NCI-H2227 (cell line): ENCODE measurements around the gene ZNF282.
A peak's percentile ranks its signal among the peaks of the same experiment; 100 is the strongest.
"Not testable (repeated sequence)": the region's sequence is repeated elsewhere in the genome, so short reads cannot be mapped to it uniquely, and the experiment has no call there.

ENCODE experiments used
- DNase-seq: peaks from one replicate; lab custom pipeline; 2025; ENCODE audit not compliant: unreplicated experiment; lab: John Stamatoyannopoulos, UW

The ZNF282 gene

GRCh38 chr7:149223176-149223575, 27.8 kb downstream of the ZNF282 start:
- DNase-seq: no peak

DNA sequence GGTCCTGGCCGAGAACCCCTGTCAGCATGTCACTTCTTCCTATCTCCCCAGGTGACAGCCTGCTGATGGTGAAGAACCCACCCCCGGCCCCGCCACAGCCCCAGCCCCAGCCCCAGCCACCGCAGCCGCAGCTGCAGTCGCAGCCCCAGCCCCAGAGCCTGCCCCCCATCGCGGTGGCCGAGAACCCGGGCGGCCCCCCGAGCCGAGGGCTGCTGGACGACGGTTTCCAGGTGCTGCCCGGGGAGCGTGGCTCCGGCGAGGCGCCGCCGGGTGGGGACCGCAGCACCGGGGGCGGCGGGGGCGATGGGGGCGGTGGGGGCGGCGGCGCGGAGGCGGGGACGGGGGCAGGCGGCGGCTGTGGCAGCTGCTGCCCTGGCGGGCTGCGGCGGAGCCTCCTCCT, 28.4 kb downstream of the ZNF282 start:
- DNase-seq: no peak

GRCh38 chr7:149224352-149224751, 29.0 kb downstream of the ZNF282 start:
- no peak for DNase-seq

DNA sequence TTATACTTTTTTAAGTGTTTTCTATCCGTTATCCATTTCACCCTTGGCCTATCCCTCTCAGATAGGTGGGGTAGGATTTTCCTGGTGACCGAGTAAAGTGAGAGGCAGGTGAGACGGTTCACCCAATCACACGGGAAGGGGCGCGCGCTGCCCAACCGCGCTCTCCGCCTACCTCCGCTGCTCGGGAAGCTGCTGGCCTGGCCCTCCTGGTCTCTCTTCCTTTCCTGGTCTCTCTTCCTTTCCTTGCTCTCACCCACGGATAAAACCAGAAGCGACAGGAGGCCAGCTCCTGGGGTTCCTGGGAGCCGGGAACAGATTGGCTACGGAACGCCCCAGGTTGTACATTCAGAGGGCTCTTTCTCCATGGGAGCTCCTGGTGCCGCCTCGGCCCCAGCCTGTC, 29.8 kb downstream of the ZNF282 start:
- no peak for DNase-seq

GRCh38 chr7:149225656-149226055, 30.3 kb downstream of the ZNF282 start:
- DNase-seq: no peak

GRCh38 chr7:149226366-149226765, 31.0 kb downstream of the ZNF282 start:
- not testable (repeated sequence) for DNase-seq

GRCh38 chr7:149226840-149227494, 31.6 kb downstream of the ZNF282 start:
- no peak for DNase-seq

GRCh38 chr7:149228831-149229471, 33.6 kb downstream of the ZNF282 start:
- DNase-seq: no peak

DNA sequence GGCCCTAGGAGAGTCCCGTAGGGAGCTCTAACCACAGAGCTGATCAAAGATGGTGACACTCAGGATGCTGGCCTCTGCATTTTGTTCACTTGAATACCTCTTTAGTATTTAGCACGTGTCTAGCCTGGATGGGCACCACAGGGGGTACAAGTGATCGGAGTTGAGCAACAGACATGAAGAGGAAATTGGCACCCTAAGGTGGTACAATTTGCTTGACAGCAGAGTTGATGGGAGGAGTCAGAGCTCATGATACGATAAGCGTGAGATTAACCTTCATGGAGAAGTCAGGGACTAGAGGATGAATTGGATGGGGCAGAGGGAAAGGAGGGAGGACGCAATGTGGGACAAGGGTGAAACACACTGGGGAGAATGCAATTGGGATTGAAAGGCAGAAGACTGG, 34.2 kb downstream of the ZNF282 start:
- DNase-seq: peak; percentile 33

- no peak for DNase-seq
These were observed 37.0 kb downstream of the ZNF282 start for GRCh38 chr7:149232362-149232761.

DNA sequence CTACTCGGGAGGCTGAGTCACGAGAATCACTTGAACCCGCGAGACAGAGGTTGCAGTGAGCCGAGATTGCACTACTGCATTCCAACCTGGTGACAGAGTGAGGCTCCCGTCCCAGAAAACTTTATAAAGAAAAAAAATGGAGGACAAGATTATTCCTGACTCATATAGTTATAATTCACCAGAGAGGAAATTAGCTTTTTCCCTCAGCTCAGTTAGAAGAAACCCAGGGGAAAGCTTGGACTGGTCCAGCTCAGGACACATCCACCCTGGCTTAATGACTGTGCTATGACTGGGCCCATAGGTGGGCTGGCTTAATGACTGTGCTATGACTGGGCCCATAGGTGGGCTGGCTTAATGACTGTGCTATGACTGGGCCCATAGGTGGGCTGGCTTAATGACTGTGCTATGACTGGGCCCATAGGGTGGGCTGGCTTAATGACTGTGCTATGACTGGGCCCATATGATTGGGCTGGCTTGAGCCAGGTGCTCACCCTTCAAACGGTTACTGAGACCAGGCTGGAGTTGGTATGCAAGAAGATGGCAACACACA, 38.4 kb downstream of the ZNF282 start:
- not testable (repeated sequence) for DNase-seq

- DNase-seq: no peak
These were observed 42.2 kb downstream of the ZNF282 start for GRCh38 chr7:149237502-149237901.

DNA sequence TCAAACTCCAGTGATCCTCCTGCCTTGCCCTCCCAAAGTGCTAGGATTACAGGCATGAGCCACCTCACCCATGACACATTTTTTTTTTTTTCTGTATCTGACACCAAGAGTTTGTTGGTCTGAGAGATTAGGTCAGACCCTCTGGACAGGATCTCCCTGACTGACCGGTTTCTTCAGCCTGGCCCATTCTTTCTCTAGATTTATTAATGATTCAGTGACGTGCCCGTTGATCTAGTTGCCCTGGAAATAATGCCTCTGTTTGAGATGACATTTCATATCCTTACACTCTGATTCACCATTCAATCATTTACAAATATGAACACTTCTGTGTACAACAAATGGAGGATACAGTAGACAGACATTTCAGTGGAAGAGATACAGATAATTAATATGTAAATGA, 42.7 kb downstream of the ZNF282 start:
- no peak for DNase-seq

- peak; percentile 94 for DNase-seq
These were observed 44.2 kb downstream of the ZNF282 start, which contains the start of gene ZNF212 for GRCh38 chr7:149239345-149240143. Gene ZNF212 (plus strand): TSS chr7:149239651. CDS start chr7:149239779, 128 bp downstream.

DNA sequence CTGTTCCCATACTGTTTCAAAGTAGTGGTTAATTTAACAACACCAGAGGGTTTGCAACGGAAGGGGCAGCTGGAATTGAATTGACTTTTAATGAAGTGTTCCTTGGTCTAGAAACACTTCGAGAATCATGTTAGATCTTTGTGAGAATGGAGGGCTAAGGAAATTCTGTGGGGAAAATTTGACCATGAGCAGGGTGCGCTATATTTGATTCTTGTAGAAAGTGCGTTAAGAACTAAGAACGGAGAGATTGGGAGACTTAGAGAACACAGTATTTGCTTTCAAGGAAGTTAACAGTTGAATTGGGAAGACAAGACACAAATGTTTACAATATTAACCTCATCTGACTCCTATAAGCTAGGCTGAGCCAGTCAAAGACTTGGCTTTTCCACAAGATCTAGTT, 45.3 kb downstream of the ZNF282 start:
- DNase-seq: no peak

DNA sequence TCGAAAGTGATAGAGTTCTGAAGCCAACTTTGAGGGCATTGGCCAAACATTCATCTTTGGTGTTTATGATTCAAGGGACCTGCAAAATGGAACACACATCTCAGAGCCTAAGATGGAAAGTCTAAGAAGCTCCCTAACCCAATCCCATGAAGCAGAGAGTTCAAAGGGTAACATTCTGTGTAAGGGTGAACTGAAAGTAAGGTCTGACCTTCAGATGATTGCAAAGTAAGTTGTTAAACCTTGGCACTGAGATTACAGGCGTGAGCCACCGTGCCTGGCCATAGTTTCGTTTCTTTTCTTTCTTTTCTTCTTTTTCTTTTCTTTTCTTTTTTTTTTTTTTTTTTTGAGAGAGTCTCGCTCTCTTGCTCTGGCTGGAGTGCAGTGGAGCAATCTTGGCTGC, 46.4 kb downstream of the ZNF282 start:
- no peak for DNase-seq

GRCh38 chr7:149245244-149245643, 49.9 kb downstream of the ZNF282 start:
- DNase-seq: no peak

DNA sequence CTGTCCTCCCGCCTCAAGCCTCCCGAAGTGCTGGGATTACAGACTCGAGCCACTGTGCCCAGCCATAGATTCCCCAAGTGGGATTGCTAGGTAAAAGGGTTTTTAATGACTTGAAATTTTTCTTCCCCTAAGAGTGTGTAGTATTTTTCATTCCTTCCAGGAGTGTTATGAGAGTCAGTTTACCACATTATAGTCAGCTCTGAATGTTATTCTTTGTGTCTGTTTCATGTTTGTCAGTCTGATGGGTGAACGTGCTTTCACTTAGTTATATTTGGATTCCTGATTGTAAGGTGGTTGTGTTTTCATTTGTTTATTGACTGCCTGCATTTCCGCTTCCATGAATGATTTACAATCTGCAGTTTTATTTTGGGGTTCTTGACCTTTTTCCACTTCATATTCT, 50.4 kb downstream of the ZNF282 start:
- no peak for DNase-seq

DNA sequence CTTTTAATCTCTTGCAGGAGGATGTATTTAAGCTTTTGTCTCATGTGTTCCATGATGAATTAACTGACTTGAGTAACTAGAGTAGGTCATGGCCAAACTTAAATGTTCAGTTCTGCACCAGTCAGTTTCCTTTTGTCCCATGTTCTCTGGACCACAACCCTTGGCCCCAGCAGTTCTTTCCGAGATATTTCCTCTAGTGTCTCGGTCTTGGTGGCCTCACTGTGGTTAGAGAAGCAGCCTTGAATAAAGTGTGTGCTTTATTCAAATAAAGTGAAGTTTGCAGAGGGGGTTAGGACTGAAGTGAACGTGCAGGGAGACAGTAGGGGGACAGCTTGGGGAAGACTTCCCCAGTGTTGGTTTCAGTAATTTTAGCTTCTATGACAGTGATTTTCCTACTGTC, 53.4 kb downstream of the ZNF282 start:
- DNase-seq: no peak

DNA sequence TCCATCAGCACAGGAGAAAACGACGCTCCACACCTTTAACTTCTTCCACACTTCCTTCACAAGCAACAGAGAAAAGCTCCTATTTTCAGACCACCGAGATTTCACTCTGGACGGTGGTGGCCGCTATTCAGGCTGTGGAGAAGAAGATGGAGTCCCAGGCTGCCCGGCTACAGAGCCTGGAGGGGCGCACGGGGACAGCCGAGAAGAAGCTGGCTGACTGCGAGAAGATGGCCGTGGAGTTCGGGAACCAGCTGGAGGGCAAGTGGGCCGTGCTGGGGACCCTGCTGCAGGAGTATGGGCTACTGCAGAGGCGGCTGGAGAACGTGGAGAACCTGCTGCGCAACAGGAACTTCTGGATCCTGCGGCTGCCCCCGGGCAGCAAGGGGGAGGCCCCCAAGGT, 54.8 kb downstream of the ZNF282 start:
- DNase-seq: not testable (repeated sequence)

- DNase-seq: not testable (repeated sequence)
These were observed 56.2 kb downstream of the ZNF282 start for GRCh38 chr7:149251518-149251917.

GRCh38 chr7:149252378-149252777, 57.0 kb downstream of the ZNF282 start:
- no peak for DNase-seq
